ENCODE measurements around the gene CYP2W1. TPM values are rescaled to one million over a fixed set of nuclear protein-coding genes. Genes with fewer than 3 reads are reported as not detected.
"Not testable (repeated sequence)": the region's sequence is repeated elsewhere in the genome, so short reads cannot be mapped to it uniquely, and the experiment has no call there.

CYP2W1 gene
- total and polyA plus RNA-seq, 2 experiments from 2014 or later, result not detected

DNA sequence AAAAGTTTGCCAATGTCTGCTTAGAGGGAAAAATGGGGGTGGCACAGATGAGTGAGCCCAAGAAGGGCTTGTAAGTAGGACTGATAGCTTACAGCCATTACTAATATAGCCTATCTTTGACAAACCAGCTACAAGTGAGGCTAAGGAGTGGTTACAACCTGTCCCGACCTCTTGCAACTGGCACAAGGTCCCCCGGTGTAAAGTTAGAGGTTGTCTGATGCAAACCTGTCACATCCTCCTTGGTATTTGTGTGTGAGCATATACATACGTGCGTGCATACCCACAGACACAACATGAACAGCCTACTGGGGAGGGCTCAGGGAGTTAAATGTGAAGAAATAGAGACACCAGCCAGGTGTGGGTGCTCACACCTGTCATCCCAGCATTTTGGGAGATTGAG, 43.1 kb upstream of the CYP2W1 start:
- no peak overlapping the region for H3K27ac ChIP-seq
- no peaks in the 10 kb centered on the region for H4K20me1 ChIP-seq (ENCODE audit: insufficient read depth)
- no peaks in the 10 kb centered on the region for H3K79me2 ChIP-seq (ENCODE audit: insufficient read depth)
- H3K27me3 ChIP-seq (replicated peaks; ENCODE audit: insufficient read depth), result peaks cover 19% of the 10 kb centered on the region
- no peaks in the 10 kb centered on the region for H3K9me3 ChIP-seq (ENCODE audit: low read depth)
- no peak overlapping the region for H3K4me3 ChIP-seq
- H3K36me3 ChIP-seq (ENCODE audit: low read depth), result no peaks in the 10 kb centered on the region
- 90 to 94% methylated on average over 4 of the region's 4 CpGs for WGBS, 2 experiments (ENCODE audit: low coverage in 1 of 2, low lambda C conversion rate in 2 of 2, missing lambda C conversion rate in 2 of 2)
- in situ Hi-C loops (cut with MboI), result no loop called here
- no peak for DNase-seq
- H2AFZ ChIP-seq, result no peak overlapping the region
- no peaks in the 10 kb centered on the region for H3K9me2 ChIP-seq (ENCODE audit: insufficient read depth)
- TF ChIP-seq EZH2phosphoT487 (IDR thresholded peaks at IDR 0.05; ENCODE audit: insufficient read depth, low read depth), result no peak
- no peak for TF ChIP-seq EZH2 (IDR thresholded peaks at IDR 0.05; ENCODE audit: insufficient read depth, poor library complexity, severe bottlenecking)
- H3K4me2 ChIP-seq (ENCODE audit: unreplicated experiment), result no peak overlapping the region
- no peaks in the 10 kb centered on the region for H3K4me1 ChIP-seq (ENCODE audit: insufficient read depth)
- no peak overlapping the region for H3K9ac ChIP-seq
- no peaks in the 10 kb centered on the region for H3F3A ChIP-seq (ENCODE audit: insufficient read depth)

DNA sequence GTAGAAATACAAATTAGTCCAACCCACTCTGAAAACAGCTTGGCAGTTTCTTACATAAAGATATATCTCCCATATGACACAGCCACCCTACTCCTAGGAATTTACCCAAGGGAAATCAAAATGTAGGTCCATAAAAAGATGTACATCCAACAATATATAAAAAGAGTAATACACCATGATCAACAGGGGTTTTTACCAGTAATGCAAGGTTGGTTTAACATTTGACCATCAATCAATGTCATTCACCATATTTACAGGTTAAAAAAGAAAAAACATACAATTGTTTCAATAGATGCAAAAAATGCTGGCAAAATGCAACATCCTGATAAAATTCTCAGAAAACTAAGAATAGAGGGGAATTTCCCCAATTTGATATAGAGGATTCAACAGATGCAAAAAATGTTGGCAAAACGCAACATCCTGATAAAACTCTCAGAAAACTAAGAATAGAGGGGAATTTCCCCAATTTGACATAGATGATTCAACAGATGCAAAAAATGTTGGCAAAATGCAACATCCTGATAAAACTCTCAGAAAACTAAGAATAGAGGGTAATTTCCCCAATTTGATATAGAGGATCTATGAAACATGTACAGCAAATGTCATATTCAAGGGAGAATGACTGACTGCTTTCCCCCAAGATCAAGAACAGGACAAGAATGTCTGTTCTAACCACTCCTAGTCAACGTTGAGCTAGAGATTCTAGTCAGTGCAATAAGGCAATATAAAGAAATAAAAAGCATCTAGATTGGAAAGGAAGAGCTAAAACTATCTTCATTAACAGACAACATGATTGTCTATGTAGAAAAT, 42.2 kb upstream of the CYP2W1 start:
- 48 to 57% methylated on average over 2 of the region's 2 CpGs for WGBS, 2 experiments (ENCODE audit: low coverage in 1 of 2, low lambda C conversion rate in 2 of 2, missing lambda C conversion rate in 2 of 2)
- no peak overlapping the region for H3K4me2 ChIP-seq (ENCODE audit: unreplicated experiment)

DNA sequence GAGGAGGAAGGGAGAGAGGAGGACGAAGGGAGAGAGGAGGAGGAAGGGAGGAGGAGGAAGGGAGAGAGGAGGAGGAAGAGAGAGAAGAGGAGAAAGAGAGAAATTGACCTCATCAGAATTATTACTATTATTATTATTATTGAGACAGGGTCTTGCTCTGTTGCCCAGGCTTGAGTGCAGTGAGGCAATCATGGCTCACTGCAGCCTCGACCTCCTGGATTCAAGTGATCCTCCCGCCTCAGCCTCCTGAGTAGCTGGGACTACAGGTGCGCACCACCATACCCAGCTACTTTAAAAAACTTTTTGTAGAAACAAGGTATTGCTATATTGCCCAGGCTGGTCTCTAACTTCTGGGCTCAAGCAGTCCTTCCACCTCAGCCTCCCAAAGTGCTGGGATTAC, 39.2 kb upstream of the CYP2W1 start:
- 55 to 60% methylated on average over 3 to 4 of the region's 4 CpGs for WGBS, 2 experiments (ENCODE audit: low coverage in 1 of 2, low lambda C conversion rate in 2 of 2, missing lambda C conversion rate in 2 of 2)
- in situ Hi-C loops (cut with MboI), result not testable (repeated sequence)

More for the DNA sequence above, 42.2 kb upstream of the CYP2W1 start:
- in situ Hi-C loops (cut with MboI), result no loop called here
- Histone ChIP-seq H3K9ac (no peak overlapping the region), H3K36me3 (ENCODE audit: low read depth) (no peaks in the 10 kb centered on the region), H3K79me2 (ENCODE audit: insufficient read depth) (no peaks in the 10 kb centered on the region), H3K27ac (no peak overlapping the region), H3F3A (ENCODE audit: insufficient read depth) (no peaks in the 10 kb centered on the region), H3K9me3 (ENCODE audit: low read depth) (no peaks in the 10 kb centered on the region), H3K4me3 (no peak overlapping the region), H3K9me2 (ENCODE audit: insufficient read depth) (no peaks in the 10 kb centered on the region), H4K20me1 (ENCODE audit: insufficient read depth) (no peaks in the 10 kb centered on the region), H3K4me1 (ENCODE audit: insufficient read depth) (no peaks in the 10 kb centered on the region), H3K27me3 (replicated peaks; ENCODE audit: insufficient read depth) (peaks cover 19% of the 10 kb centered on the region), H2AFZ (no peak overlapping the region)
- DNase-seq, result no peak
- TF ChIP-seq EZH2 (IDR thresholded peaks at IDR 0.05; ENCODE audit: insufficient read depth, poor library complexity, severe bottlenecking) (no peak), EZH2phosphoT487 (IDR thresholded peaks at IDR 0.05; ENCODE audit: insufficient read depth, low read depth) (no peak)

DNA sequence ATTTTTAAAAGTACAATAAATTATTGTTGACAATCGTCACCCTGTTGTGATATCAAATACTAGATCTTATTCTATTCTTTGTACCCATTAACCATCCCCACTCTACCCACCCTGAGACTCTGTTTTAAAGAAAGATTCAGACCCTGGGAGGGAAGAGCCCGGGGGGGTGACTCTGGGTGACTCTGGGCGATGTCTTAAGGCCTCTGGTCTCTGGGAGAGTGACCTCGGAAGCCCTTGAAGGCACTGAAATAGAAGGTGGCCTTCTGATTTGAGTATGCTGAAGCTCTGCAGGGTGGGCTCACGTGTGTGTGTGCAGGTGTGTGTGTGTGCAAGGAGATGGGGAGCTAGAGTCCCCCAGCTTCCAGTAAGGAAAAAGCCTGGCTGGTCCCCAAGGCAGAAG, 38.2 kb upstream of the CYP2W1 start:
- H3K9ac ChIP-seq, result no peak overlapping the region
- H3K27me3 ChIP-seq (replicated peaks; ENCODE audit: insufficient read depth), result peaks cover 19% of the 10 kb centered on the region
- H4K20me1 ChIP-seq (ENCODE audit: insufficient read depth), result no peaks in the 10 kb centered on the region
- no peak for DNase-seq
- H3K9me2 ChIP-seq (ENCODE audit: insufficient read depth), result no peaks in the 10 kb centered on the region
- in situ Hi-C loops (cut with MboI), result no loop called here
- no peak for TF ChIP-seq EZH2 (IDR thresholded peaks at IDR 0.05; ENCODE audit: insufficient read depth, poor library complexity, severe bottlenecking)
- no peak for TF ChIP-seq EZH2phosphoT487 (IDR thresholded peaks at IDR 0.05; ENCODE audit: insufficient read depth, low read depth)
- H2AFZ ChIP-seq, result no peak overlapping the region
- no peaks in the 10 kb centered on the region for H3F3A ChIP-seq (ENCODE audit: insufficient read depth)
- no peaks in the 10 kb centered on the region for H3K79me2 ChIP-seq (ENCODE audit: insufficient read depth)
- no peak overlapping the region for H3K27ac ChIP-seq
- no peak overlapping the region for H3K4me2 ChIP-seq (ENCODE audit: unreplicated experiment)
- 76% methylated on average over 5 of the region's 5 CpGs for WGBS, 2 experiments (ENCODE audit: low coverage in 1 of 2, low lambda C conversion rate in 2 of 2, missing lambda C conversion rate in 2 of 2)
- H3K9me3 ChIP-seq (ENCODE audit: low read depth), result no peaks in the 10 kb centered on the region
- H3K36me3 ChIP-seq (ENCODE audit: low read depth), result no peaks in the 10 kb centered on the region
- H3K4me1 ChIP-seq (ENCODE audit: insufficient read depth), result no peaks in the 10 kb centered on the region
- H3K4me3 ChIP-seq, result no peak overlapping the region

More for the DNA sequence above, 39.2 kb upstream of the CYP2W1 start:
- not testable (repeated sequence) for DNase-seq; H3K79me2 ChIP-seq (ENCODE audit: insufficient read depth); H3K4me1 ChIP-seq (ENCODE audit: insufficient read depth); H3K9me2 ChIP-seq (ENCODE audit: insufficient read depth); H2AFZ ChIP-seq; H3K27ac ChIP-seq; H3K4me3 ChIP-seq; H3K36me3 ChIP-seq (ENCODE audit: low read depth); H3F3A ChIP-seq (ENCODE audit: insufficient read depth); H3K9ac ChIP-seq; H3K9me3 ChIP-seq (ENCODE audit: low read depth); H4K20me1 ChIP-seq (ENCODE audit: insufficient read depth); H3K4me2 ChIP-seq (ENCODE audit: unreplicated experiment)
- H3K27me3 ChIP-seq (replicated peaks; ENCODE audit: insufficient read depth), result peaks cover 19% of the 10 kb centered on the region

All from GM23248 (cell line).